Body of pancreas (tissue), 4 donors: ENCODE results near the gene NPHP4. TPM values are rescaled to one million over a fixed set of nuclear protein-coding genes. Genes with fewer than 3 reads are reported as not detected.

ENCODE experiments used
- ATAC-seq: fragments of 150-250 bp; one replicate; pipeline ENCODE4 v1.9.1; 2016
- DNase-seq, 4 donors: peaks; one replicate each; pipeline ENCODE4 v3.0.0-alpha.2; 2019
- H3K27ac ChIP-seq, 4 donors: fragments of 200-600 bp; sonication (generic); 1 replicate in 3 of 4; 2 replicates in 1 of 4; pipeline versions ENCODE4 v1.5.1 to v1.6.1; 2016 to 2019; ENCODE audit warnings: mild to moderate bottlenecking in 1 of 4, mixed read lengths in 1 of 4, moderate library complexity in 1 of 4
- H3K27me3 ChIP-seq, 2 donors: fragments of 200-600 bp; sonication (generic); one replicate each; pipeline ENCODE4 v1.6.0; 2016; ENCODE audit warnings: mild to moderate bottlenecking in 1 of 2
- H3K36me3 ChIP-seq, 2 donors: fragments of 200-600 bp; sonication (generic); replicated peaks in 1 of 2; 2 replicates each; pipeline ENCODE4 v1.5.1; 2016; ENCODE audit warnings: low read depth in 2 of 2; ENCODE audit not compliant: insufficient read depth in 1 of 2
- H3K4me1 ChIP-seq: fragments of 200-600 bp; sonication (generic); one replicate; pipeline ENCODE4 v1.6.0; 2016
- H3K4me3 ChIP-seq, 2 donors: fragments of 200-600 bp; sonication (generic); 1 replicate in 1 of 2; 2 replicates in 1 of 2; pipeline ENCODE4 v1.5.1; 2016 to 2019
- H3K9me3 ChIP-seq, 3 donors: fragments of 200-600 bp; sonication (generic); 1 replicate in 2 of 3; 2 replicates in 1 of 3; pipeline ENCODE4 v1.5.1; 2016
- POLR2A ChIP-seq, 3 donors: fragments of 450-650 bp; IDR thresholded peaks; one replicate each; pipeline ENCODE4 v1.6.1; 2016; ENCODE audit warnings: antibody characterized with exemption in 3 of 3, mild to moderate bottlenecking in 2 of 3
- WGBS, 2 donors: methylation state at CpG; one replicate each; pipeline ENCODE4 v1.1.5; 2017; 5-methylcytosine and 5-hydroxymethylcytosine counted together
- intact Hi-C: fragments of 100-400 bp; cut with DNase I; formaldehyde crosslinking; loops from one replicate; pipeline ENCODE4 v1.15.1; 2023
- total RNA-seq, 2 donors: library from RNA; depleted of rRNA; stranded (reverse); fragments of >200 nt; gene quantifications; one replicate each; pipeline ENCODE4 v1.1.0, GENCODE V29; 2016
- TF ChIP-seq, protein P1 (sequence below), 7 experiments: fragments of 450-650 bp in 4 of 7; fragments of 200-600 bp in 3 of 7; sonication (generic) in 3 of 7; IDR thresholded peaks; one replicate each; pipeline ENCODE4 v1.5.1; 2016 to 2019; ENCODE audit warnings: antibody characterized with exemption in 7 of 7

Gene NPHP4
- total RNA-seq, 2 donors from 2014 or later: 10.4 to 48.5 TPM

DNA sequence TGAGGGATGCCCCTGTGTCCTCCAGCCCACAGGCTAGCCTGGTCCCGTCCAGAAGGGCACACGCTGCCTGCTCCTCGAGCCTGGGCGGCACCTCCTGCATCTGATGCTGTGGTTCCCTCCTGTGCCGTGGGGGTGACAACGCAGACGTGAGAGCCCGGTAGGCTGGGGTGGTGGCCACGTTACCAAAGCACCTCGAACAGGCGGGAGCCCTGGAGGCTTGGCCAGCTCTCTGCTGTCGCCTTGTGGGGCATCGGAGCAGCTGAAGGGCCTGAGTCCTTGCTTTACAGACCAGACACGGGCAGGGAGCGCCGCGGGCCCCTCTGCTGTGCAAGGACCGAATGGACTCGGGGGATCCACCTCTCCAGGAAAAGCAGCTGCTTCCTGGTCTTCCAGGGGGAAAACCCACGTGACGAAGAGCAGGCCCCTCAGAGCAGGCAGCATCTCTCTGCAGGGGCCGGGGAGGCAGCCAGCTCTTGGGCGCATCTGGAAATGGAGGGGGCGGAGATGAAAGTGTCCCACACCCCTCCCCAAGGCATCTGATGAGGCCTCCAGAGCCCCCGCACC is 133.3 kb downstream of the NPHP4 start:
- intact Hi-C loops: no loop called here
- Histone ChIP-seq H3K27ac (no peak overlapping the region), H3K36me3 (no peaks in the 10 kb centered on the region), H3K9me3 (no peaks in the 10 kb centered on the region), H3K4me3 (no peak overlapping the region), H3K27me3 (no peaks in the 10 kb centered on the region), H3K4me1 (peaks cover 9% of the 10 kb centered on the region)
- 81 to 87% methylated on average over 21 to 25 of the region's 25 CpGs for WGBS, 2 donors
- TF ChIP-seq POLR2A (IDR thresholded peaks at IDR 0.05): no peak
- TF ChIP-seq, protein P1, sequence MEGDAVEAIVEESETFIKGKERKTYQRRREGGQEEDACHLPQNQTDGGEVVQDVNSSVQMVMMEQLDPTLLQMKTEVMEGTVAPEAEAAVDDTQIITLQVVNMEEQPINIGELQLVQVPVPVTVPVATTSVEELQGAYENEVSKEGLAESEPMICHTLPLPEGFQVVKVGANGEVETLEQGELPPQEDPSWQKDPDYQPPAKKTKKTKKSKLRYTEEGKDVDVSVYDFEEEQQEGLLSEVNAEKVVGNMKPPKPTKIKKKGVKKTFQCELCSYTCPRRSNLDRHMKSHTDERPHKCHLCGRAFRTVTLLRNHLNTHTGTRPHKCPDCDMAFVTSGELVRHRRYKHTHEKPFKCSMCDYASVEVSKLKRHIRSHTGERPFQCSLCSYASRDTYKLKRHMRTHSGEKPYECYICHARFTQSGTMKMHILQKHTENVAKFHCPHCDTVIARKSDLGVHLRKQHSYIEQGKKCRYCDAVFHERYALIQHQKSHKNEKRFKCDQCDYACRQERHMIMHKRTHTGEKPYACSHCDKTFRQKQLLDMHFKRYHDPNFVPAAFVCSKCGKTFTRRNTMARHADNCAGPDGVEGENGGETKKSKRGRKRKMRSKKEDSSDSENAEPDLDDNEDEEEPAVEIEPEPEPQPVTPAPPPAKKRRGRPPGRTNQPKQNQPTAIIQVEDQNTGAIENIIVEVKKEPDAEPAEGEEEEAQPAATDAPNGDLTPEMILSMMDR (IDR thresholded peaks at IDR 0.05): no peak
- ATAC-seq: no peak
- no peak for DNase-seq

DNA sequence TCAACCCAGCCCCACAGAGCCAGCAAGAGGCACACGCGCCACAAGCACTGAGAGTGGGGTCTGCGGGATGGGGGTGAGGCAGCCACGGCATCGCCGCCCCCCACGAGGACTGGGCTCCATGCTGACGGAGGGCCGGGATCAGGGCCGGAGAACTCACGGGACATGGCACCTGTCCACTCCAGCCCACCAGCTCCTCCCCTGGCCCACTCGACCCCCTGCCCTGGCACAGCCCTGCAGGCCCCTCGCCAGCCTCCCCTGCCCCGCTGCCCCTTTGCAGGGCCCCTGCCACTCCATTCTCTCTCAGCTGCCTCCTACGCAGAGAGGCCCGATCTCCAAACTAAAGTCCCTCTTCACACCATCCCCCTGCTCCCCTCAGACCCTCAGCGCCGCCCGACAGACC is 134.0 kb downstream of the NPHP4 start:
- TF ChIP-seq POLR2A (IDR thresholded peaks at IDR 0.05): no peak
- TF ChIP-seq, protein P1 (IDR thresholded peaks at IDR 0.05): no peak
- no peak for ATAC-seq
- Histone ChIP-seq H3K4me3 (no peak overlapping the region), H3K27ac (no peak overlapping the region), H3K4me1 (peaks cover 9% of the 10 kb centered on the region), H3K36me3 (no peaks in the 10 kb centered on the region), H3K9me3 (no peaks in the 10 kb centered on the region), H3K27me3 (no peaks in the 10 kb centered on the region)
- DNase-seq: no peak
- intact Hi-C loops: no loop called here
- WGBS, 2 donors: 89 to 98% methylated on average over 8 to 9 of the region's 19 CpGs

DNA sequence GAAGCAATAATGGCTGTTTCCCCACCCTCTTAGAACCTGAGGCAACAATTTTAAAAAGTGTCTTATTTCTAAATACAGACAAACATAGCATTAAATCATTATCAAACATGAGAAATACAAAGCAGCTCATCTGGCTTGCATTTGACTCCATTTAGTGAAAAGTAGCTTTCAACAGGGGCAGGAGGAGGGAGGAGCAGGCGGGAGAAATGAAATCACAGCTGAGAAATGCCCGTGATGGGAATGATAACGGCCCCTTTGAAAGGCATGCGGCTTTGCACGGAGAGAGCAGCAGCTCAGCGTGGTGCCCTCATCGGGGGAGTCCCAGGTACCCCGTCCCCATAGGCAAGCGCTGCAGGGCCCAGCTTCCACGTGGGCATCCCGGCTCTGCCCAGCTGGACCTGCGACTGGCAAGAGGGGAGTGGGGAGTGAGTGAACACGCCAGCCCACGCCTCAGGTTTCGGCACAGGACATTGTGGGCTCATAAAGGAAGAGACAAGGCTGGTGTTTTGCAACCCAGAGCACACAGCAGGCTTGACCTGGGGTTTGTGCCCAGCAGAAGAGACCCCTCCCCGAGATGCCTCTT is 134.6 kb downstream of the NPHP4 start:
- Histone ChIP-seq H3K4me1 (peaks cover 9% of the 10 kb centered on the region), H3K27me3 (no peaks in the 10 kb centered on the region), H3K36me3 (no peaks in the 10 kb centered on the region), H3K4me3 (no peak overlapping the region), H3K27ac (no peak overlapping the region), H3K9me3 (peaks cover 0 to 2% (median 0%) of the 10 kb centered on the region in 3 donors)
- DNase-seq (no peak), ATAC-seq (no peak)
- 79 to 81% methylated on average over 16 of the region's 16 CpGs for WGBS, 2 donors
- no peak for TF ChIP-seq POLR2A (IDR thresholded peaks at IDR 0.05)
- TF ChIP-seq, protein P1 (IDR thresholded peaks at IDR 0.05): no peak
- intact Hi-C loops: no loop called here

DNA sequence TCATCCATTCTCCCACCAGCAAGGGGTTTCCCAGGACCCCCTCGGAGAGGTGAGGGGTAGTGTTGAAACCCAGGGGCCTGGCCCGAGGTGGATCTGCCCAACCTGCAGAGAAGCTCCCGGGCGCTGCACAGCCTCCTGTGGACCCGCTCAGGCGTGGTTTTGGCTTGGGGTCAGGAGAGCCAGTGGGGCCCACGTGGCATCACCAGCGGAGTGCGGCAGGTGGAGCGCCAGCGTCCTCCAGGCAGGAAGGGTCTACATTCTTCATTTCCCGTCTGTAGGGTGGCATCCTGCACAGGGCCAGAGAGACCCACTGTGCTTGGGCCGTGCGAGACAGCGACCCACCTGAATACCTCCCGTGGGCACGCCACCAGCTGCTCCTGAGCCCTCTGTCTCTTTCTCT is 135.2 kb downstream of the NPHP4 start:
- Histone ChIP-seq H3K4me3 (no peak overlapping the region), H3K4me1 (peaks cover 9% of the 10 kb centered on the region), H3K27ac (peak overlapping the region in 1 of 4 donors; percentile 70), H3K27me3 (no peaks in the 10 kb centered on the region), H3K36me3 (no peaks in the 10 kb centered on the region), H3K9me3 (peaks cover 0 to 7% (median 0%) of the 10 kb centered on the region in 3 donors)
- 93 to 100% methylated on average over 10 to 17 of the region's 17 CpGs for WGBS, 2 donors
- TF ChIP-seq, protein P1 (IDR thresholded peaks at IDR 0.05): no peak
- no peak for TF ChIP-seq POLR2A (IDR thresholded peaks at IDR 0.05)
- intact Hi-C loops: no loop called here
- no peak for DNase-seq
- ATAC-seq: no peak
